ENCODE results near the gene PPM1M. TPM values are rescaled to one million over a fixed set of nuclear protein-coding genes. Genes with fewer than 3 reads are reported as not detected.
A peak's percentile ranks its signal among the peaks of the same experiment; 100 is the strongest.

The PPM1M gene
- total and polyA plus RNA-seq, 12 donors = 5.2 to 17.6 (median 7.9) TPM

GRCh38 chr3:52297242-52298148 is 51.9 kb downstream of the PPM1M start:
- Histone ChIP-seq H3K4me1 (peaks cover 4 to 28% (median 19%) of the 10 kb centered on the region in 9 donors), H3K27me3 (no peaks in the 10 kb centered on the region), H3K36me3 (peaks cover 0 to 29% (median 3%) of the 10 kb centered on the region in 9 donors), H3K9me3 (no peaks in the 10 kb centered on the region), H3K27ac (no peak overlapping the region), H3K4me3 (no peak overlapping the region)
- ATAC-seq (no peak), DNase-seq (no peak)
- WGBS, 2 donors = 86 to 93% methylated on average over 11 of the region's 11 CpGs
- intact Hi-C loops (cut with DNase I) = loop anchor here in 2 of 10 donors (5.0 to 10.0 kb wide), 2 partner anchors 35 to 47 kb away; no protein-coding TSS in a partner anchor
- no peak for TF ChIP-seq CTCF (IDR thresholded peaks at IDR 0.05)

DNA sequence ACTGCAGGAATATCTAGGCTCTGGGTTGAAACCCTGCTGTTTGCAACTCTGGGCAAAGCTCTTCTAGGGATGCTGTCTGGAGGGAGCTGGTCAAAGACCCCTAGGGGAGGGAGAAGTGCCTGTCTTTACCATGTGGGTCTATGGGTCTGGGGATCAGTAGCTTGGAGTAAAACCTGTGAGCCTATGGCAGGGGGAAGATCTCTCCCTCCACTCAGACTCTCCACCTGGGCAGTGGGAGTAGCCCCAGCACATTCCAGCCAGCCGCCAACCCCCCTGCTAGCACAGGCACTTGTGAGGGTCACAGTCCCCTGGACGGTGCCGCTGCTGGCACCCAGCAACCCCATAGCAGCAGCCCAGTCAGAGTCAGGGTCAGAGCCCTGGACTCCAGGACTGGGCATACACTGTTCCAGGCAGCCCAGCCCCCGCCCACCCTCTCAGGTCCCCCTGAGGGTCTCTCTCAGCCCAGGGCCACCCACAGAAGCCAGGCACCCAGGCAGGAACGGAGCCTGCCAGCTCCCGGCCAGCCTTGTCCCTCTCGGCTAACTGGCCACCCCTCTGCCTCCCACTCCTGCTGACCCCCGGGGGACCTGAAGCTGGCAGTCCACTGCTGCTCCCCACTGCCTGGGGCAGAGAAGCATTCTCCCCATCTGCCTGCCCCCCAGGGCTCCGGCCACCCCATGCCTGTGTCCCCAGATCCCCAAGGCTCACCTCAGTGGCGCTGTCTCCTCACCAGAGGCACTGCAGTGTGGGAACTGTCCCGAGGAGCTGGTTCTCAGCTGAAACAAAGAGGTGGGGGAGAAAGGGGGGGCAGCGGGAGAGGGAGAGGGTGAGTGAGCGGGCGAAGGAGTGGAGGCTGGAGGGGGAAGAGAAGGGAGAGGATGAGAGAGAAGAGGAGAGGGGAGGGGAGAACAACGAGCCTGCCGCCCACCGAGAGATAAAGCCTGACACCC is 52.9 kb downstream of the PPM1M start:
- no peaks in the 10 kb centered on the region for H3K27me3 ChIP-seq
- peaks cover 0 to 19% (median 0%) of the 10 kb centered on the region in 9 donors for H3K36me3 ChIP-seq
- WGBS, 2 donors = 42 to 46% methylated on average over 17 of the region's 17 CpGs
- TF ChIP-seq CTCF (IDR thresholded peaks at IDR 0.05) = no peak
- no peaks in the 10 kb centered on the region for H3K9me3 ChIP-seq
- intact Hi-C loops (cut with DNase I) = loop anchor here in 2 of 10 donors (5.0 to 10.0 kb wide), 2 partner anchors 34 to 46 kb away; no protein-coding TSS in a partner anchor
- peaks cover 4 to 28% (median 19%) of the 10 kb centered on the region in 9 donors for H3K4me1 ChIP-seq
- ATAC-seq (no peak), DNase-seq (no peak)
- no peak overlapping the region for H3K27ac ChIP-seq
- no peak overlapping the region for H3K4me3 ChIP-seq

- intact Hi-C loops (cut with DNase I) = loop anchor here in 2 of 10 donors (5.0 to 10.0 kb wide), 2 partner anchors 33 to 45 kb away; no protein-coding TSS in a partner anchor
- H3K4me1 ChIP-seq = peaks cover 4 to 28% (median 19%) of the 10 kb centered on the region in 9 donors
- peaks cover 0 to 10% (median 0%) of the 10 kb centered on the region in 9 donors for H3K36me3 ChIP-seq
- no peaks in the 10 kb centered on the region for H3K9me3 ChIP-seq
- H3K27me3 ChIP-seq = no peaks in the 10 kb centered on the region
- WGBS, 2 donors = 53 to 54% methylated on average over 10 of the region's 10 CpGs
- peak overlapping the region in 8 of 10 donors; percentile 24 to 79 (median 66) for H3K27ac ChIP-seq
- TF ChIP-seq CTCF (IDR thresholded peaks at IDR 0.05) = no peak
- H3K4me3 ChIP-seq = peak overlapping the region in 1 of 10 donors; percentile 19
- ATAC-seq (peak in 3 of 8 donors; percentile 11 to 12 (median 12)), DNase-seq (no peak)
Measured at GRCh38 chr3:52299247-52299878, 53.8 kb downstream of the PPM1M start.

Small RNA genes within 50 kb of the gene (microRNA-seq; reads per million reads assigned to microRNA genes)
- 0 reads per million in 2 donors for gene MIR135A1
- gene MIRLET7G = 58,356 to 60,253 reads per million in 2 donors

Other genes with a start within 250 kb of the PPM1M start
- 100 to 1,000 TPM; 505 to 754 (median 626) TPM for gene RPL29, start 249.9 kb upstream of the PPM1M start, total RNA-seq
- gene RPL29, start 249.9 kb upstream of the PPM1M start, polyA plus RNA-seq = 1,000 to 10,000 TPM; 1,450 to 1,915 TPM
- 10 to 100 TPM; 11.3 to 29.7 (median 15.8) TPM for gene DUSP7, start 189.2 kb upstream of the PPM1M start, total RNA-seq
- 10 to 100 TPM; 10.4 to 19.2 TPM for gene DUSP7, start 189.2 kb upstream of the PPM1M start, polyA plus RNA-seq
- gene POC1A, start 91.3 kb upstream of the PPM1M start, total RNA-seq = 1 to 10 TPM in 5 of 10 donors, under 1 TPM in 5; 0.60 to 3.5 (median 1.1) TPM
- 1 to 10 TPM in 1 of 2 donors, under 1 TPM in 1; 0.44 to 1.9 TPM for gene POC1A, start 91.3 kb upstream of the PPM1M start, polyA plus RNA-seq
- 100 to 1,000 TPM; 117 to 233 (median 177) TPM for gene ALAS1, start 47.6 kb upstream of the PPM1M start, total RNA-seq
- gene ALAS1, start 47.6 kb upstream of the PPM1M start, polyA plus RNA-seq = 10 to 100 TPM; 55.2 to 98.4 TPM
- gene TLR9, start 20.1 kb upstream of the PPM1M start, total RNA-seq = under 1 TPM in 8 of 10 donors, not detected in 2; 0.12 to 0.46 (median 0.30) TPM
- under 1 TPM in 1 of 2 donors, not detected in 1; 0.06 TPM for gene TLR9, start 20.1 kb upstream of the PPM1M start, polyA plus RNA-seq
- gene TWF2, start 6.6 kb upstream of the PPM1M start, total RNA-seq = 100 to 1,000 TPM in 5 of 10 donors, 10 to 100 TPM in 5; 71.5 to 148 (median 99.1) TPM
- gene TWF2, start 6.6 kb upstream of the PPM1M start, polyA plus RNA-seq = 10 to 100 TPM; 44.7 to 62.8 TPM
- gene WDR82, start 32.9 kb downstream of the PPM1M start, total RNA-seq = 10 to 100 TPM; 59.0 to 78.4 (median 71.6) TPM
- gene WDR82, start 32.9 kb downstream of the PPM1M start, polyA plus RNA-seq = 10 to 100 TPM; 19.3 to 33.5 TPM
- 1 to 10 TPM; 4.3 to 9.2 (median 4.9) TPM for gene GLYCTK, start 42.1 kb downstream of the PPM1M start, total RNA-seq
- 1 to 10 TPM; 6.7 to 8.4 TPM for gene GLYCTK, start 42.1 kb downstream of the PPM1M start, polyA plus RNA-seq
- 1 to 10 TPM; 1.5 to 5.9 (median 2.8) TPM for gene DNAH1, start 70.6 kb downstream of the PPM1M start, total RNA-seq
- 1 to 10 TPM in 1 of 2 donors, under 1 TPM in 1; 0.99 to 6.4 TPM for gene DNAH1, start 70.6 kb downstream of the PPM1M start, polyA plus RNA-seq
- 10 to 100 TPM; 37.1 to 58.2 (median 46.1) TPM for gene BAP1, start 164.2 kb downstream of the PPM1M start, total RNA-seq
- gene BAP1, start 164.2 kb downstream of the PPM1M start, polyA plus RNA-seq = 10 to 100 TPM; 50.6 to 51.6 TPM
- 10 to 100 TPM; 11.5 to 26.3 (median 22.4) TPM for gene PHF7, start 164.9 kb downstream of the PPM1M start, total RNA-seq
- 1 to 10 TPM; 1.9 to 6.0 TPM for gene PHF7, start 164.9 kb downstream of the PPM1M start, polyA plus RNA-seq
- 10 to 100 TPM in 9 of 10 donors, 1 to 10 TPM in 1; 8.3 to 17.8 (median 16.2) TPM for gene SEMA3G, start 199.3 kb downstream of the PPM1M start, total RNA-seq
- gene SEMA3G, start 199.3 kb downstream of the PPM1M start, polyA plus RNA-seq = 10 to 100 TPM; 12.1 to 13.1 TPM
- gene TNNC1, start 208.3 kb downstream of the PPM1M start, total RNA-seq = 1,000 to 10,000 TPM; 6,035 to 9,296 (median 8,226) TPM
- gene TNNC1, start 208.3 kb downstream of the PPM1M start, polyA plus RNA-seq = over 10,000 TPM in 1 of 2 donors, 1,000 to 10,000 TPM in 1; 9,937 to 18,066 TPM
- 10 to 100 TPM; 35.3 to 56.3 (median 41.9) TPM for gene NISCH, start 209.8 kb downstream of the PPM1M start, total RNA-seq
- gene NISCH, start 209.8 kb downstream of the PPM1M start, polyA plus RNA-seq = 10 to 100 TPM; 24.0 to 53.6 TPM
- 100 to 1,000 TPM in 2 of 10 donors, 10 to 100 TPM in 8; 17.4 to 159 (median 33.2) TPM for gene STAB1, start 249.6 kb downstream of the PPM1M start, total RNA-seq
- gene STAB1, start 249.6 kb downstream of the PPM1M start, polyA plus RNA-seq = 100 to 1,000 TPM in 1 of 2 donors, 10 to 100 TPM in 1; 54.1 to 231 TPM